Activated gamma-delta T cell treated with anti-CD3 and anti-CD28 coated beads, Interleukin-2, amount 50 U/mL, for 16 hours (primary cell): ENCODE data around the gene MTFR1L.

ENCODE experiments used
- DNase-seq: peaks from one replicate; pipeline ENCODE4 v3.0.0-alpha.2; 2020; ENCODE audit warnings: low read depth

MTFR1L gene

GRCh38 chr1:25807480-25808390 is 12.0 kb upstream of the MTFR1L start:
- DNase-seq, result no peak

- DNase-seq, result no peak
Observed at GRCh38 chr1:25808481-25809244, 11.1 kb upstream of the MTFR1L start.

GRCh38 chr1:25809283-25809926 is 10.3 kb upstream of the MTFR1L start:
- DNase-seq, result no peak

DNA sequence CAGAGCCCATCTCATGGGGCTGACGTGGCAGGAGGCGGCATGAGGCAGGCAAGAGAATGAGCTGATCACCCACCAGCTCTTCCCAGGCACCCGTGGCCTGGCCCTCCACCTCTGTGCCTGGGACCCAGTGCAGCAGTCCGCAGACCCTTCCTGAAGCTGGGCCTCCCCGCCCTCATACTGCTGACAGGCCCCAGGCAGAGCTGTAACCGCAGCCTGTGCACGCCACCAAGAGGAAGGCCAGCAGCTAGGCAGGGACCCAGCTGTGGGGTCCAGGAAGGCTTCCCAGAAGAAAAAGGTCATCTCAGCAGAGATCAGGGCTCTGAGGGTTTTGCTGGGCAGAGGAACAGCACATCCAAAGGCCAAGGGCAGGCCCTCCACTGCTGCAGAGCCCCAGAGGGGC is 9.8 kb upstream of the MTFR1L start:
- DNase-seq, result no peak

GRCh38 chr1:25810341-25811299 is 9.1 kb upstream of the MTFR1L start:
- DNase-seq, result peak; percentile 72

- no peak for DNase-seq
Observed at GRCh38 chr1:25811384-25812082, 8.2 kb upstream of the MTFR1L start.

DNA sequence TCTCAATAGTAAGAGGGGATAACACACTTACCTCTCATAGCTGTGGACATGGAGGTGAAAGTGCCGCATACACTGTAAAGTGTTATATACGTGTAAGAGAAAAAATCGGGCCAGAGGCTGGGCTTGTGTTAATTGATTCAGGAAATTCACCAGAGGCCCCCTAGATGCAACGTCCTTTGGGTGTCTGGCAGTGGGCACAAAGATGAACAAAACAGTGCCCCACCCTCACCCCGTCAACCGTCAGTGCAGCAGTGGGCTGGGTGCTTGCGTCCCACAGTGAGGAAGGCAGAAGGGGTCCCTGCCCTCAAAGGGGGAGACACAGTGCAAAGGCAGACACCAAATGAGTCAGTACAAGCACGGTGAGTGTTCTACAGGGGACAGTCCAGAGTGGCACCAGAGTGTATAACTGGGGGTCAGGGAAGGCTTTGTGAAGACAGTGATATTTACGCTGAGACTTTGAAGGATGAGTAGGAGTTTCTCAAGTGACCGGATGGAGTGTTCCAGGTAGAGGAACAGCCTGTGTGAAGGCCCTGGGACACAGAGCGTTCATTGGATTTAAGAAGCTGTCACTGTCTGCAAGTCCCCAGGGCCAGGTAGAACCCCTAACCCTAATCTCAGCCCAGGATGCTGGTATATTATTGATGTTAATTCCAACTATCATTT is 6.6 kb upstream of the MTFR1L start:
- DNase-seq, result no peak

DNA sequence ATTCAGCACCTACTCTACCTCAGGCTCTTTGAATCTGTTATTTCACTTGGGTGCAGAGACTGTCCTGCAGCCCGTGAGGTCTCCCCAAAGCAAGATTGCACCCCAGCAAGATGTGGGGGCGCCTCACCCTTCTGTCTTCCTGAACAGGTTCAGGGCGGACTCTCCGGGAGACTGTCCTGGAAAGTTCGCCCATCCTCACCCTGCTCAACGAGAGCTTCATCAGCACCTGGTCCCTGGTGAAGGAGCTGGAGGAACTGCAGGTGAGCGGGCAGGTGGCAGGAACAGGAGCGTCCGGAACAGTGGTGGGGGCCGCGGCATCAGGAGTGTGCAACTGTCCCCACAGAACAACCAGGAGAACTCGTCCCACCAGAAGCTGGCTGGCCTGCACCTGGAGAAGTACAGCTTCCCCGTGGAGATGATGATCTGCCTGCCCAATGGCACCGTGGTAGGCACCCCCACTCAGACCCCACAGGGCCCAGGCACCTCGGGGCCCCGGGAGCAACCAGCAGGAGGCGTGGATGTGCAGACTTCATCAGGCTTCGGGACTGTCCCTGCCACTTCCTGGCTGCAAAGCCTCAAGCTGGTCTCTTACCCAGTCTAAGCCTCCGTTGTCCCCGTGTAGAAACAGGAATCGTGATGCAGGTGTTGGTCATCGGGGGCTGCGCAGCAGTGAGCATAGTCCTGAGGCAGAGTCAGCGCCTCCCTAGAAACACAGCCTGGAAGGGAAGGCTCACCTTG is 5.9 kb upstream of the MTFR1L start:
- no peak for DNase-seq

- DNase-seq, result no peak
Observed at GRCh38 chr1:25814549-25815087, 5.1 kb upstream of the MTFR1L start.

- no peak for DNase-seq
Observed at GRCh38 chr1:25815208-25816111, 4.3 kb upstream of the MTFR1L start.

DNA sequence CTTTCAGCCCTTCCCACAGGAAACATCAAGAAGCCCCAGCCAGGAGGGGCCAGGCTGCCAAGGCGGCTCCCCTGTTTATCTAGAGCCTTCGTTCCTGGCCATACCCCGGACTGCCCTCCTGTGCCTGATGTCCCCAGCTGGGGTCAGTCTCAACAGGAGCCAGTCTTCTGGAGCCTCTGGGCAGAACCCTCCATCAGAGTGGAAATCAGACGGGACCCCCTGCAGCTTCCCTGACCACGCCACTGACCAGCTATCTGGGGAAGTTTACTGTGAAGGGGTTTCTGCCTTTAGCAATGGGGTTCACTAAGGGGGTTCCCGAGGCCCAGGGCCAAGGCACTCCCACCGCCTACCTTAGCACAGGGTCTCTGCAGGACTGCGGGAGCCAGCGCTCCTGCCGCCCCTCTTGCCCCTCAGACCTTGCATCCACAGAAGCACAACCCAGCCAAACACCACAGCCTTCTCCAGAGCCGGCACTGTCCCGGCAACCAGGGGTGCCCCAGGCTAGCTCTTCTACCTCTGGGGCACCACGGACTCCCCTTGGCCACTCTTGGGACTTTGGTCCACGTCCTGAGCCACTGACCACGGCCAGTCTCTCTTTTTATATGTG is 3.5 kb upstream of the MTFR1L start:
- DNase-seq, result no peak

GRCh38 chr1:25817840-25818501 is 1.8 kb upstream of the MTFR1L start:
- no peak for DNase-seq

GRCh38 chr1:25818569-25818968 is 1.2 kb upstream of the MTFR1L start:
- DNase-seq, result no peak

GRCh38 chr1:25820247-25821111 is 725 bp downstream of the MTFR1L start:
- DNase-seq, result peak; percentile 54

GRCh38 chr1:25821112-25821476 is 1.3 kb downstream of the MTFR1L start:
- DNase-seq, result no peak

- DNase-seq, result no peak
Observed at GRCh38 chr1:25821630-25822091, 1.9 kb downstream of the MTFR1L start.
